HepG2 (cell line): ENCODE data around the gene FBXO7. TPM values are rescaled to one million over a fixed set of nuclear protein-coding genes. Genes with fewer than 3 reads are reported as not detected.

Experiments
- ATAC-seq: fragments of 200-7000 bp; cut with Tn5 transposase; 3 replicates; pipeline ENCODE4 v1.9.1; 2020; ENCODE audit warnings: mild to moderate bottlenecking, moderate library complexity
- BruUV-seq: library from RNA; stranded (reverse); fragments of 400-500 nt; replicated peaks from 2 replicates; lab custom pipeline; 2021; lab: Mats Ljungman, UMichigan
- CTCF ChIA-PET: fragments of 300-600 bp; formaldehyde crosslinking; extraction: SDS; loops from one replicate; lab custom pipeline; 2021; ENCODE audit warnings: low total read pairs, inconsistent platforms, low intra/inter-chr PET ratio; lab: Yijun Ruan, JAX
- POLR2A ChIA-PET: fragments of 350-600 bp; sonication (Branson Sonifier 250); formaldehyde crosslinking; loops from one replicate; lab custom pipeline; 2020; ENCODE audit warnings: antibody characterized with exemption, inconsistent platforms; lab: Yijun Ruan, JAX
- DNase-seq: peaks from one replicate; pipeline ENCODE4 v3.0.0-alpha.2; 2015; ENCODE audit warnings: low spot score
- FAIRE-seq: peaks from 3 replicates; lab custom pipeline; 2011; peaks lifted over from hg19 to GRCh38; lab: Jason Lieb, UNC
- H2AFZ ChIP-seq: one replicate; pipeline ENCODE4 v1.6.1; 2011; ENCODE audit warnings: low read length, inconsistent platforms
- H3K27ac ChIP-seq: fragments of 300-600 bp; 3 replicates; pipeline ENCODE4 v1.8.0; 2011; ENCODE audit warnings: mixed run types, mild to moderate bottlenecking, mixed read lengths, low read length, inconsistent platforms; ENCODE audit not compliant: insufficient read depth; ENCODE audit errors: extremely low read length
- H3K27me3 ChIP-seq, 2 experiments: fragments of 200-600 bp in 1 of 2; 2 replicates in 1 of 2; 3 replicates in 1 of 2; pipeline versions ENCODE4 v1.6.0 to v1.8.0; 2011; ENCODE audit warnings: low read length in 2 of 2, mild to moderate bottlenecking in 2 of 2, moderate library complexity in 2 of 2, inconsistent platforms in 1 of 2; ENCODE audit not compliant: insufficient read depth in 2 of 2, control insufficient read depth in 1 of 2
- H3K36me3 ChIP-seq, 2 experiments: fragments of 200-600 bp in 1 of 2; replicated peaks in 1 of 2; 2 replicates in 1 of 2; 3 replicates in 1 of 2; pipeline versions ENCODE4 v1.5.1 to v1.8.0; 2011; ENCODE audit warnings: low read length in 2 of 2, inconsistent platforms in 1 of 2; ENCODE audit not compliant: insufficient read depth in 2 of 2, control insufficient read depth in 1 of 2
- H3K4me1 ChIP-seq: 2 replicates; pipeline ENCODE4 v1.5.1; 2012; ENCODE audit warnings: low read length, inconsistent platforms; ENCODE audit not compliant: insufficient read depth
- H3K4me2 ChIP-seq: 2 replicates; pipeline ENCODE4 v1.6.0; 2011; ENCODE audit warnings: low read depth, low read length, inconsistent platforms
- H3K4me3 ChIP-seq, 3 experiments: fragments of 200-600 bp in 1 of 3; sonication (generic), shearing (Covaris generic) in 1 of 3; replicated peaks in 1 of 3; 2 replicates each; pipeline ENCODE4 v1.5.1; 2011 to 2016; ENCODE audit warnings: low read length in 3 of 3, inconsistent platforms in 2 of 3, low read depth in 2 of 3, mild to moderate bottlenecking in 2 of 3, control low read depth in 1 of 3, mixed read lengths in 1 of 3; ENCODE audit not compliant: insufficient read depth in 1 of 3
- H3K79me2 ChIP-seq: one replicate; pipeline ENCODE4 v1.6.1; 2011; ENCODE audit warnings: low read length, inconsistent platforms; ENCODE audit not compliant: insufficient read depth
- H3K9ac ChIP-seq: 2 replicates; pipeline ENCODE4 v1.6.0; 2011; ENCODE audit warnings: mild to moderate bottlenecking, low read depth, low read length, inconsistent platforms; ENCODE audit not compliant: insufficient read depth
- H3K9me3 ChIP-seq: 2 replicates; pipeline ENCODE4 v1.5.1; 2012; ENCODE audit warnings: mild to moderate bottlenecking, low read length
- H4K20me1 ChIP-seq: 2 replicates; pipeline ENCODE4 v1.6.0; 2011; ENCODE audit warnings: inconsistent platforms, mild to moderate bottlenecking, low read length, moderate library complexity; ENCODE audit not compliant: insufficient read depth
- BCL6 ChIP-seq: IDR thresholded peaks from 2 replicates; pipeline ENCODE4 v1.6.1; 2016; ENCODE audit warnings: missing genetic modification reagents, missing compliant biosample characterization
- DDIT3 ChIP-seq: sonication (generic); formaldehyde crosslinking; IDR thresholded peaks from 2 replicates; pipeline ENCODE4 v1.4.0; 2020; ENCODE audit warnings: mild to moderate bottlenecking, missing genetic modification reagents
- NONO ChIP-seq, 2 experiments: fragments of 450-650 bp in 1 of 2; sonication (generic) in 1 of 2; formaldehyde crosslinking in 1 of 2; IDR thresholded peaks in 1 of 2; conservative IDR thresholded peaks in 1 of 2; 2 replicates each; pipeline versions ENCODE4 v1.6.1 to v1.8.0; 2017 to 2022; ENCODE audit warnings: mild to moderate bottlenecking in 1 of 2, missing genetic modification reagents in 1 of 2, moderate library complexity in 1 of 2
- SOX5 ChIP-seq: IDR thresholded peaks from 2 replicates; pipeline ENCODE4 v1.6.1; 2016; ENCODE audit warnings: borderline replicate concordance
- ZBTB10 ChIP-seq: sonication (generic); formaldehyde crosslinking; IDR thresholded peaks from 2 replicates; pipeline ENCODE4 v1.4.0; 2020; ENCODE audit warnings: missing genetic modification reagents, borderline replicate concordance
- ZNF382 ChIP-seq: sonication (generic); formaldehyde crosslinking; IDR thresholded peaks from 2 replicates; pipeline ENCODE4 v1.5.0; 2020; ENCODE audit warnings: missing genetic modification reagents, mild to moderate bottlenecking, borderline replicate concordance
- WGBS: methylation state at CpG from one replicate; pipeline ENCODE4 v1.1.6; 2017; ENCODE audit warnings: low lambda C conversion rate; 5-methylcytosine and 5-hydroxymethylcytosine counted together
- in situ Hi-C: cut with HindIII; loops from 2 replicates; pipeline ENCODE4 v1.10.0; 2017; ENCODE audit warnings: low pct_unique_long_range_greater_than_20kb; ENCODE audit not compliant: extremely low pct_ligation_motif_present
- intact Hi-C: fragments of 100-400 bp; cut with micrococcal nuclease; formaldehyde crosslinking; loops from one replicate; pipeline ENCODE4 v1.10.0; 2022; ENCODE audit not compliant: unreplicated experiment
- polyA plus RNA-seq, 8 experiments: library from polyadenylated mRNA; depleted of rRNA in 3 of 8; stranded (reverse) in 7 of 8; unstranded in 1 of 8; fragments of >200 nt; fragmentation: Illumina TruSeq in 4 of 8; extraction: Trizol in 4 of 8; gene quantifications; 2 replicates each; pipeline versions ENCODE4 v1.2.1 to v1.2.3, GENCODE V29; 2011 to 2016; ENCODE audit warnings: low read depth in 4 of 8, missing spikeins in 1 of 8, mixed read lengths in 1 of 8; ENCODE audit not compliant: insufficient read depth in 1 of 8
- total RNA-seq, 5 experiments: library from RNA; depleted of rRNA; stranded (reverse); fragments of >200 nt; fragmentation: Illumina TruSeq; extraction: Trizol; gene quantifications; 2 replicates each; pipeline ENCODE4 v1.2.3, GENCODE V29; 2016; ENCODE audit warnings: low read depth in 1 of 5
- TF ChIP-seq, protein P1 (sequence below): sonication (generic); formaldehyde crosslinking; IDR thresholded peaks from 2 replicates; pipeline ENCODE4 v1.4.0; 2020; ENCODE audit warnings: missing genetic modification reagents, borderline replicate concordance
- TF ChIP-seq, protein P2 (sequence below): sonication (generic); formaldehyde crosslinking; IDR thresholded peaks from 2 replicates; pipeline ENCODE4 v1.8.0; 2022; ENCODE audit warnings: mild to moderate bottlenecking, missing genetic modification reagents, moderate library complexity

FBXO7 gene
- total and polyA plus RNA-seq, 2 of the 13 experiments (the other 11 are each of a cell fraction or from before 2014, with no cell fraction given): 105 to 172 TPM

DNA sequence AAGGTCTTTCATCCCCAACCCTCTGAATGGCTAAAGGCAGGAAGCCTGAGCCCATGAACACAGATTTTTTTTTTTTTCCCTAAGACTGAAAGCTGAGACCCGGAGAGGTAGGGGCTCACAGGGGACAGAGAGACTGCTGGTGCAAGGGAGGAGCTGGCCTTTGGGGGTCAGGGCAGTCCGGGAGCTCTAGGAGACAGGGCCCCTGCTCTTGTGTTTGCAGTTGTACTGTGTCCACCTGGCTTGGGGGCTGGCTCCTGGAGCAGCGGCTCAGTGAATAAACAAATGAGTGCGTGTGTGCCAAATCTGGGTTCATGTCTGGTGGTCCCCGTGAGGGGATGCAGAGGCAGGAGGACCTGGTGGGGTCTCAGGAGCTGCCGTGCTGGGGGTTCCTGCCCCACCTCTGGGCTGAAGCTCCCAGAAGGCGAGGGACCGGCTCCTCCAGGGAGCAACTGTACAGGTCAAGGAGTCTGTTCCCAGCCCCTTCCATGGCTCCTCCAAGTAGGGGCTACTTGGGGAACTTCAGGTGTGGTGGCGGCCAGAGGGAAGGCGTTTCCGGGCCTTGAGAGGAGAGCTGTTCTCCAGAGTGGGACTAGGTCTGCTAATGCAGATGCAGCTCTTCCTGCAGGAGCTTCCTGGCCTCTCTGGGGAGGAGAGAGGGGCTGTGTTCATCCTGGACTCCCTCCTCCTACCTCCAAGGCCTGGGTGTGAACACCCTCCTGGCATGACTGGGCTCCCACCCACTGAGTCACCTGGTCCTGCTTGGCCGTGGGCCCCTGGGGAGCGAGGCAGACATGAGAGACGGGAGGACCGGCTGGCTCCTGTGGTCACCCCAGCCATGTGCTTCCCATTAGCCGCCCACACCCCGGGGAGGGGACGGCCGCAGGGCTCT is 57.6 kb downstream of the FBXO7 start (continued):
- TF ChIP-seq, protein P1, sequence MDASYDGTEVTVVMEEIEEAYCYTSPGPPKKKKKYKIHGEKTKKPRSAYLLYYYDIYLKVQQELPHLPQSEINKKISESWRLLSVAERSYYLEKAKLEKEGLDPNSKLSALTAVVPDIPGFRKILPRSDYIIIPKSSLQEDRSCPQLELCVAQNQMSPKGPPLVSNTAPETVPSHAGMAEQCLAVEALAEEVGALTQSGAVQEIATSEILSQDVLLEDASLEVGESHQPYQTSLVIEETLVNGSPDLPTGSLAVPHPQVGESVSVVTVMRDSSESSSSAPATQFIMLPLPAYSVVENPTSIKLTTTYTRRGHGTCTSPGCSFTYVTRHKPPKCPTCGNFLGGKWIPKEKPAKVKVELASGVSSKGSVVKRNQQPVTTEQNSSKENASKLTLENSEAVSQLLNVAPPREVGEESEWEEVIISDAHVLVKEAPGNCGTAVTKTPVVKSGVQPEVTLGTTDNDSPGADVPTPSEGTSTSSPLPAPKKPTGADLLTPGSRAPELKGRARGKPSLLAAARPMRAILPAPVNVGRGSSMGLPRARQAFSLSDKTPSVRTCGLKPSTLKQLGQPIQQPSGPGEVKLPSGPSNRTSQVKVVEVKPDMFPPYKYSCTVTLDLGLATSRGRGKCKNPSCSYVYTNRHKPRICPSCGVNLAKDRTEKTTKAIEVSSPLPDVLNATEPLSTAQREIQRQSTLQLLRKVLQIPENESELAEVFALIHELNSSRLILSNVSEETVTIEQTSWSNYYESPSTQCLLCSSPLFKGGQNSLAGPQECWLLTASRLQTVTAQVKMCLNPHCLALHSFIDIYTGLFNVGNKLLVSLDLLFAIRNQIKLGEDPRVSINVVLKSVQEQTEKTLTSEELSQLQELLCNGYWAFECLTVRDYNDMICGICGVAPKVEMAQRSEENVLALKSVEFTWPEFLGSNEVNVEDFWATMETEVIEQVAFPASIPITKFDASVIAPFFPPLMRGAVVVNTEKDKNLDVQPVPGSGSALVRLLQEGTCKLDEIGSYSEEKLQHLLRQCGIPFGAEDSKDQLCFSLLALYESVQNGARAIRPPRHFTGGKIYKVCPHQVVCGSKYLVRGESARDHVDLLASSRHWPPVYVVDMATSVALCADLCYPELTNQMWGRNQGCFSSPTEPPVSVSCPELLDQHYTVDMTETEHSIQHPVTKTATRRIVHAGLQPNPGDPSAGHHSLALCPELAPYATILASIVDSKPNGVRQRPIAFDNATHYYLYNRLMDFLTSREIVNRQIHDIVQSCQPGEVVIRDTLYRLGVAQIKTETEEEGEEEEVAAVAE (CRISPR knock-in tag): peak; percentile 58; the same call in 1 of the 2 replicates
- TF ChIP-seq, all 625 proteins: peak for 314

DNA sequence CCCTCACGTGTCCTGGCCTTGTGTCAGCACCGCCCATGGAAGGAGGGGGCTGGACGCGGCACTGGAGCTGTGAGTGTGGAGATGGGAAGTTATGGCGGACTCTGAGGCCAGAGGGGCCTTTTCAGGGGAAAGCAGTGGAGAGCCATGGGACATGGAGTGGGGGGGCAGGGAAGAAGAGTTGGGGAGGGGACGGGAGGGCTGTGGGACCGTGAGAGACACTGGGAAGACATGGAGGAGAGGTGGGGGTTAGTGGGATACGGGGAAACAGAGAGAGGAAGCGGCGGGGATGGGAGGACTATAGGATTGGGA is 58.2 kb downstream of the FBXO7 start:
- CTCF ChIA-PET: no interaction called here
- TF ChIP-seq BCL6 (CRISPR knock-in tag) (0 out of 2 replicates have a peak, but pooled peaks have one; percentile 32), ZNF382 (CRISPR knock-in tag) (no peak), NONO (IDR thresholded peaks at IDR 0.05) (no peak), NONO (CRISPR knock-in tag; conservative IDR thresholded peaks at IDR 0.05) (peak; percentile 19; the same call in 1 of the 2 replicates), SOX5 (CRISPR knock-in tag) (0 out of 2 replicates have a peak, but pooled peaks have one; percentile 52), DDIT3 (no peak), ZBTB10 (CRISPR knock-in tag) (0 out of 2 replicates have a peak, but pooled peaks have one; percentile 12)
- TF ChIP-seq, protein P2, sequence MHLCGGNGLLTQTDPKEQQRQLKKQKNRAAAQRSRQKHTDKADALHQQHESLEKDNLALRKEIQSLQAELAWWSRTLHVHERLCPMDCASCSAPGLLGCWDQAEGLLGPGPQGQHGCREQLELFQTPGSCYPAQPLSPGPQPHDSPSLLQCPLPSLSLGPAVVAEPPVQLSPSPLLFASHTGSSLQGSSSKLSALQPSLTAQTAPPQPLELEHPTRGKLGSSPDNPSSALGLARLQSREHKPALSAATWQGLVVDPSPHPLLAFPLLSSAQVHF (CRISPR knock-in tag): 0 out of 2 replicates have a peak, but pooled peaks have one; percentile 78

More for the DNA sequence above, 58.2 kb downstream of the FBXO7 start:
- FAIRE-seq (no peak), ATAC-seq (no peak), DNase-seq (no peak)
- no TSS peak for BruUV-seq
- WGBS: 34% methylated on average over 10 of the region's 10 CpGs
- in situ Hi-C loops (loop anchor here (25.0 kb wide), 1 partner anchor 680 kb away; no protein-coding TSS in a partner anchor), intact Hi-C loops (loop anchor here (1.0 to 10.0 kb wide), 2 partner anchors 51 to 452 kb away; no protein-coding TSS in a partner anchor)
- H3K79me2 ChIP-seq: no peaks in the 10 kb centered on the region
- peaks cover 94% of the 10 kb centered on the region for H3K4me1 ChIP-seq
- H3K27ac ChIP-seq: peak overlapping the region; percentile 78
- H2AFZ ChIP-seq: no peak overlapping the region
- no peaks in the 10 kb centered on the region for H4K20me1 ChIP-seq
- H3K4me3 ChIP-seq: peak overlapping the region; percentile 49 to 72 (median 64); a peak in 4 of 6 replicates
- H3K9ac ChIP-seq: peak overlapping the region; percentile 76
- peak overlapping the region; percentile 96 for H3K4me2 ChIP-seq
- no peaks in the 10 kb centered on the region for H3K36me3 ChIP-seq
- POLR2A ChIA-PET: interaction anchor here (0.7 to 8.1 kb wide), 29 partner anchors 9 to 278 kb away, joined by 3 to 145 read pairs (median 8); partner anchors contain the start of gene TIMP3
- H3K27me3 ChIP-seq: no peaks in the 10 kb centered on the region
- H3K9me3 ChIP-seq: no peaks in the 10 kb centered on the region
